Activated CD4-positive, alpha-beta T cell treated with anti-CD3 and anti-CD28 coated beads, Interleukin-2, amount 10 ng/mL, durations not matched to agents 7 days and 5 days (primary cell): ENCODE measurements around the gene F2RL3. TPM values are rescaled to one million over a fixed set of nuclear protein-coding genes. Genes with fewer than 3 reads are reported as not detected.

ENCODE experiments used
- CTCF ChIA-PET: fragments of 350-600 bp; sonication (Branson Sonifier 250); formaldehyde crosslinking; loops from one replicate; lab custom pipeline; 2021; ENCODE audit warnings: antibody characterized with exemption; lab: Charles Lee
- POLR2A ChIA-PET: fragments of 350-600 bp; sonication (Branson Sonifier 250); formaldehyde crosslinking; loops from one replicate; lab custom pipeline; 2021; ENCODE audit warnings: antibody characterized with exemption; lab: Charles Lee
- DNase-seq: peaks from one replicate; pipeline ENCODE4 v3.0.0-alpha.2; 2020
- H3K27ac Mint-ChIP-seq: one replicate; pipeline ENCODE4 v1.8.0; 2021; ENCODE audit warnings: mild to moderate bottlenecking, moderate library complexity, mixed read lengths
- H3K27me3 Mint-ChIP-seq: one replicate; pipeline ENCODE4 v1.8.0; 2021; ENCODE audit warnings: mixed read lengths
- H3K36me3 Mint-ChIP-seq: one replicate; pipeline ENCODE4 v1.8.0; 2021; ENCODE audit warnings: low read depth, mixed read lengths
- H3K4me1 Mint-ChIP-seq: one replicate; pipeline ENCODE4 v1.8.0; 2021; ENCODE audit warnings: mixed read lengths
- H3K4me3 Mint-ChIP-seq: one replicate; pipeline ENCODE4 v1.8.0; 2021; ENCODE audit warnings: mild to moderate bottlenecking, moderate library complexity, mixed read lengths
- H3K9me3 Mint-ChIP-seq: one replicate; pipeline ENCODE4 v1.8.0; 2021; ENCODE audit warnings: mixed read lengths
- total RNA-seq, 2 experiments: library from RNA; stranded (reverse); gene quantifications; one replicate each; pipeline ENCODE4 v1.2.3, GENCODE V29; 2021

F2RL3 gene
- total RNA-seq, 2 experiments from 2014 or later = 0.35 to 0.65 TPM

DNA sequence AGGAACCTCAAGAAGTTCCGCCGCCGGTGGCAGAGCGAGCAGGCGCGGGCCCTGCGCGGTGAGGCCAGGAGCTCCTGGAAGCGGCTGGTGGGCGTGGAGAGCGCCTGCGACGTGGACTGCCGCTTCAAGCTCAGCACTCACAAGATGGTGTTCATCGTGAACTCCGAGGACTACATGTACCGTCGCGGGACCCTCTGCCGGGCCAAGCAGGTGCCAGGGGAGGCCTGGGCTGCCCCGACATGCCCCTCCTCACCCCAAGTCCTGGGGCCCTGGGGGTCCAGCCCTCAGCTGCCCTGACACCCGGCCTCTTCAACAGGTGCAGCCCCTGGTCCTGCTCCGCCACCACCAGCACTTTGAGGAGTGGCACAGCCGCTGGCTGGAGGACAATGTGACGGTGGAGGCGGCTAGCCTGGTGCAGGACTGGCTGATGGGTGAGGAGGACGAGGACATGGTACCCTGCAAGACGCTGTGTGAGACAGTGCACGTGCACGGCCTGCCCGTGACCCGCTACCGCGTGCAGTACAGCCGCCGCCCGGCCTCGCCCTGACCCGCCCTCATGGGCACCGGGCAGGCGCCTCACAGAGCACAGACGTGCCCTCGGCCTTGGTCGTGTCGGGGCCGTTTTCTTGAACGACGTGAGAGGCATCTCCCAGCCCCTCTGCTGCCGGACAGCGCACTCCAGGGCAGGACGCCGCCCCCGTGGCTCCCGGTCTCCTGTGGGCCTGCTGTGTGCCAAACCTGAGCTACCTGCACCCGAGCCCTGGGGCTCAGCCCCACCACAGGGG, 10.4 kb upstream of the F2RL3 start:
- H3K9me3 Mint-ChIP-seq = peaks cover 31% of the 10 kb centered on the region
- ChIA-PET POLR2A (no interaction called here), CTCF (no interaction called here)
- H3K4me1 Mint-ChIP-seq = peaks cover 26% of the 10 kb centered on the region
- H3K36me3 Mint-ChIP-seq = peaks cover 48% of the 10 kb centered on the region
- DNase-seq = no peak
- no peaks in the 10 kb centered on the region for H3K27me3 Mint-ChIP-seq
- H3K27ac Mint-ChIP-seq = no peak overlapping the region
- no peak overlapping the region for H3K4me3 Mint-ChIP-seq

DNA sequence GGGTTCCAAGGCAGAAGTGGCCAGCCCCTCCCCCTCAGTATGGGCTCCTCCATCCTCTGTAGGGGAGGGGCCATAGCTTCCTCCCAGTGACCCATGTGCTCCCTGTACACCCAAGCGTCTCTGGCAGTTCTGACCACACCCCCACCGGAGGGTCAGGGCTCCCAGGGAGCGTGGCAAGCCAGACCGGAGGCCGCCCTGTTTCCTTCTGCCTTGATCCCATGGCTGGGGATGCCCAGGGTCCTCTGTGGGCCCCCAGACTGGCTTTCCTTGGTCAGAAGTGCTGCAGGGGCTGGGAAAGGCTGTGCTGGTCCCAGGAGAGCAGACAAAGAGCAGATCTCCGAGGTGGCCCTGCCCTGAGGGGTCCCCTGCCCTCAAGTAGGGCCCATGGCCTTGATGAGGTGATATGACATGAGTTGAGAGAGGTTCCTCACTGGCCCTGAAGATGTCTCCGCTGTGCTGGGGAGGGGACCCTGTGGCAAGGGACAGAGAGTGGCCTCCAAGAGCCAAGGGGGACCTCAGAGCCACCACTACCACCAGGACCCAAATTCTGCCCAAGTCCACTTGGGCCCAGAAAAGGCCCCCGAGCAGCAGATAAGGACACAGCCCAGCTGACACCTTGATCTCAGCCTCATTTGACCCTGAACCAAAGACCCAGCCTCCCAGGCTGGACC, 7.8 kb upstream of the F2RL3 start:
- Mint-ChIP-seq H3K4me1 (peaks cover 17% of the 10 kb centered on the region), H3K27me3 (no peaks in the 10 kb centered on the region), H3K4me3 (no peak overlapping the region), H3K27ac (no peak overlapping the region), H3K36me3 (peaks cover 32% of the 10 kb centered on the region), H3K9me3 (peaks cover 24% of the 10 kb centered on the region)
- POLR2A ChIA-PET = no interaction called here
- DNase-seq = no peak
- CTCF ChIA-PET = interaction anchor here (0.9 kb wide), 1 partner anchor 15 kb away, joined by 3 read pairs; no protein-coding TSS in a partner anchor

DNA sequence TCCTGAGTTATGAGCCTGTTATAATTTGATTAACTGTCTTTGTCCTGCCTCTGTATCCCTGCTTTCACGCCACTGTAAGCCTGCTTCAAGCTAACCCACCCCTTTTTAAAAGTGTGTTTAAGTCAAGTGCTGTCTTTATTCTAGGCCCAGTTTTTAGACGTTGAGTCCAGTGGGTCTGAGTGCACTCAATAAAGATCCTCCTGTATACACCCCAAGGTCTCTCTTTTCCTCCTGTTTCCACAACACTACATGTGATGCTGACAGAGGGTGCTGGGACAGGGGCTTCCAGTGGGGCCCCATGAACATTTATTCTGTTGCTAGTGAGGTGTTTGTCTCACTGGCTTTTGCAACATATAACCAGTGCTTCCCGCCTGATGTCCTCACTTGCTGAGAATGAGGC, 6.7 kb upstream of the F2RL3 start:
- no peak for DNase-seq
- POLR2A ChIA-PET = no interaction called here
- Mint-ChIP-seq H3K36me3 (peaks cover 30% of the 10 kb centered on the region), H3K27ac (no peak overlapping the region), H3K4me3 (no peak overlapping the region), H3K27me3 (no peaks in the 10 kb centered on the region), H3K4me1 (peaks cover 10% of the 10 kb centered on the region), H3K9me3 (peaks cover 24% of the 10 kb centered on the region)
- CTCF ChIA-PET = no interaction called here

DNA sequence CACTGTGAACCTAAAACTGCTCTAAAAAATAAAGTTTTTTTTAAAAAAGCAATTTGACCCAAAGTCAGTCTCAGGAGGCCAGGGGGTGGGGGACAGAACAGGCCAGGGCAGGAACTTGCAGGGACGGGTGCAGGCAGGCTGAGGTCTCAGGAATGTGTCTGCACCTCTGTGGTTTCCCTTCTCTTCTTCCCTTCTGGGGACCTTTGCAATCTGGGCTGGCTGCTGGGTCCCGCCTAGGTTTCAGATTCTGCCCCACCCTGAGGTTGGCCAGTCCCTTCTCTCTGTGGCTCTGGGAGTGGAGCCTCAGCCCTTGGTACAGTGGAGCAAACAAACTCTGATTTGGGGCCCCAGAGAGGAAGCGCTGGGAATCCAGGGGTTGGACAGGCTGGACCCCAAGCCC, 5.3 kb upstream of the F2RL3 start:
- Mint-ChIP-seq H3K4me3 (no peak overlapping the region), H3K36me3 (peaks cover 27% of the 10 kb centered on the region), H3K27me3 (no peaks in the 10 kb centered on the region), H3K9me3 (peaks cover 24% of the 10 kb centered on the region), H3K4me1 (peaks cover 18% of the 10 kb centered on the region), H3K27ac (no peak overlapping the region)
- POLR2A ChIA-PET = no interaction called here
- CTCF ChIA-PET = no interaction called here
- DNase-seq = no peak

DNA sequence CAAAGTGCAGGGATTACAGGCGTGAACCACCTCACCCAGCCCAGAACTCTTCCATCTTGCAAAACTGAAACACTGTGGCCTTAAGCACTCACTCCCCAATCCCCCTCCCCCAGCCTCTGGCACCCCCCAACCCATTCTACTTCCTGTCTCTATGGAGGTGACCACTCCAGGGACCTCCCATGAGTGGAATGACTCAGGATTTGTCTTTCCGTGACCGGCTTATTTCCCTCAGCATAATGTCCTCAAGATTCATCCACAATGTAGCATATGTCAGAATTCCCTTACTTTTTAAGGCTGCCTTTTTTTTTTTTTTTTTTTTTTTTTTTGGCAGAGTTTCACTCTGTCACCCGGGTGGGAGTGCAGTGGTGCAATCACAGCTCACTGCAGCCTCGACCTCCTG, 3.6 kb upstream of the F2RL3 start:
- CTCF ChIA-PET = no interaction called here
- Mint-ChIP-seq H3K4me3 (no peak overlapping the region), H3K9me3 (peaks cover 24% of the 10 kb centered on the region)

DNA sequence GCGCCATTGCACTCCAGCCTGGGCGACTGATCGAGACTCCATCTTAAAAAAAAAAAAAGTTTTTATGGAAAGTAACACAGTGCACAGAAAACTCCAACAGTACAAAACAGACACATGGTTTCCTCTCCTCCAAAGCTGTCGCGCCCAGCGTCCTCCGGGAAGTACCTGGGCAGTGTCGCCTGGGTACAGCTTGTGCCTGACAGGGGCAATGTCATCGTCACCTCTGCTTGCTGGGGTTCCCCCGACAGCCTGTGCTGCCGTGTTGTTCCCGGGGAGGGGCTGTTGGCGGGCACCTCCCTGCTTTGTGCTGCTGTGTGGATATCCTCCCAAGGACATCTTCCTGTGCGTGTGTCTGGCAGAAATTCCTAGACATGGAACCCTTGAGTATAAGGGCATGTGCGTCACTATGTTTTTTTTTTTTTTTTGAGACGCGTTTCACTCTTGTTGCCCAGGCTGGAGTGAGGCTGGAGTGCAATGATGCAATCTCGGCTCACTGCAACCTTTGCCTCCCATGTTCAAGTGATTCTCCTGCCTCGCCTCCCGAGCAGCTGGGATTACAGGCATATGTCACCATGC, 2.4 kb upstream of the F2RL3 start:
- H3K4me1 Mint-ChIP-seq = peaks cover 27% of the 10 kb centered on the region
- H3K27ac Mint-ChIP-seq = no peak overlapping the region
- peaks cover 13% of the 10 kb centered on the region for H3K9me3 Mint-ChIP-seq
- peaks cover 12% of the 10 kb centered on the region for H3K36me3 Mint-ChIP-seq
- CTCF ChIA-PET = interaction anchor here (0.6 kb wide), 1 partner anchor 672 kb away, joined by 3 read pairs; no protein-coding TSS in a partner anchor
- POLR2A ChIA-PET = no interaction called here
- no peak for DNase-seq
- no peak overlapping the region for H3K4me3 Mint-ChIP-seq
- no peaks in the 10 kb centered on the region for H3K27me3 Mint-ChIP-seq

More for the DNA sequence above, 3.6 kb upstream of the F2RL3 start:
- H3K4me1 Mint-ChIP-seq = peaks cover 27% of the 10 kb centered on the region
- DNase-seq = no peak
- H3K36me3 Mint-ChIP-seq = peaks cover 19% of the 10 kb centered on the region
- POLR2A ChIA-PET = no interaction called here
- no peak overlapping the region for H3K27ac Mint-ChIP-seq
- no peaks in the 10 kb centered on the region for H3K27me3 Mint-ChIP-seq

DNA sequence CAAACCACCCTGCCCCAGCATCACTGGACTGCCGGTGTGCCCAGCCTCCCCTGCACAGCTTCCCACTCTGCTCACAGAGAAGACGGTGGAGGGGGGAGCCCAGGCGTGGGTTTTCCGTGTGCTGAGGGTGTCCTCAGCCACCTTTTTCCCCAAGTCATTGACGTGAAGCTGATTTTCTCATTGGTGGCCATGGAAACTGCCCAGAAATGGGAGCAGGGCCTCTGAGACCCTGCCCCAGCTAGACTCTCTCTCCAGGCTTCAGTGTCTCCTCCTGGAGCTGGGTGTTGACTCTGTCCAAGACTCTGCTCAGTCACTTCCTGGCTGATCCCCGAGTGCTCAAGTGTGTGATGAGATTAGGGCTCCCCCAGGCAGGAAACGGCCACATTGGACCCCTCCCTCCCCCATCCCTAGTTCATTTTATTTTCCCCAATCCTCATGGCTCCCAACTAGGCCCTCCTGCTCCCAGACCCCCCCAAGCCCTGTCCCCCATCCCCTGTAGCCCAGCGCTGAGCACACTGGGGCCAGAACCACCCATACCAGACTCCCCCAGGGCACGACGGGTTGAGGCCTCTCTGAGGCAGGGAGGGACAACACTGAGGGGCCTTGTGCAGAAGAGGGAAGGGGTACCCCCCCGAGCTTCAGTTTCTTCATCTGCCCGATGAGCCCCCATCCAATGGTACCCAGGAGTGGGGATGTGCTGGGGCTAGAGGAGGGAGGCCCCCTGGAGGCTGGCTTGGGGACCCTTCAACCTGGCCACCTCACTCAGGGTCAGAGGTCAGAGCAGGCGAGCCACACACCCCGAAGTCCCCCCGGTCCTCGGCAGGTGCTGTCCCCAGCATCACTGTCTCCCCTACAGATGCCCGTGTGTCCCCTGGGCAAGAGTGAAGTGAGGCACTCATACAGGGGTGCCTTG, 1.2 kb upstream of the F2RL3 start:
- ChIA-PET POLR2A (no interaction called here), CTCF (interaction anchor here (0.6 kb wide), 1 partner anchor 1014 kb away, joined by 3 read pairs; no protein-coding TSS in a partner anchor)
- Mint-ChIP-seq H3K9me3 (peaks cover 4% of the 10 kb centered on the region), H3K27me3 (peaks cover 3% of the 10 kb centered on the region), H3K4me1 (peaks cover 33% of the 10 kb centered on the region), H3K27ac (peak overlapping the region; percentile 41), H3K36me3 (peaks cover 4% of the 10 kb centered on the region), H3K4me3 (no peak overlapping the region)
- no peak for DNase-seq

DNA sequence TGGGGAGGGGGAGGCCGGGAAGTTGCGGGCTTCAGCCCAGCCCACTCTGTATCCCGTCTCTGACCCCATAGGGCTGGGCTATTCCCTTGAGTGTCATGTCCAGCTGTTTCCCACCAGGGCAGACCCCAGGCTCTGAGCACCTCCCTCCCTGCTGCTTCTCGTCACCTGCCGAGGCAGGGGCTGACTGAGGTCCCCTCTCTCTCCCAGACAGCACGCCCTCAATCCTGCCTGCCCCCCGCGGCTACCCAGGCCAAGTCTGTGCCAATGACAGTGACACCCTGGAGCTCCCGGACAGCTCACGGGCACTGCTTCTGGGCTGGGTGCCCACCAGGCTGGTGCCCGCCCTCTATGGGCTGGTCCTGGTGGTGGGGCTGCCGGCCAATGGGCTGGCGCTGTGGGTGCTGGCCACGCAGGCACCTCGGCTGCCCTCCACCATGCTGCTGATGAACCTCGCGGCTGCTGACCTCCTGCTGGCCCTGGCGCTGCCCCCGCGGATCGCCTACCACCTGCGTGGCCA, 625 bp downstream of the F2RL3 start:
- H3K9me3 Mint-ChIP-seq = no peaks in the 10 kb centered on the region
- peak overlapping the region; percentile 76 for H3K27ac Mint-ChIP-seq
- ChIA-PET CTCF (no interaction called here), POLR2A (no interaction called here)
- peaks cover 42% of the 10 kb centered on the region for H3K4me1 Mint-ChIP-seq
- H3K36me3 Mint-ChIP-seq = no peaks in the 10 kb centered on the region
- no peak for DNase-seq
- H3K4me3 Mint-ChIP-seq = no peak overlapping the region
- H3K27me3 Mint-ChIP-seq = peaks cover 17% of the 10 kb centered on the region

DNA sequence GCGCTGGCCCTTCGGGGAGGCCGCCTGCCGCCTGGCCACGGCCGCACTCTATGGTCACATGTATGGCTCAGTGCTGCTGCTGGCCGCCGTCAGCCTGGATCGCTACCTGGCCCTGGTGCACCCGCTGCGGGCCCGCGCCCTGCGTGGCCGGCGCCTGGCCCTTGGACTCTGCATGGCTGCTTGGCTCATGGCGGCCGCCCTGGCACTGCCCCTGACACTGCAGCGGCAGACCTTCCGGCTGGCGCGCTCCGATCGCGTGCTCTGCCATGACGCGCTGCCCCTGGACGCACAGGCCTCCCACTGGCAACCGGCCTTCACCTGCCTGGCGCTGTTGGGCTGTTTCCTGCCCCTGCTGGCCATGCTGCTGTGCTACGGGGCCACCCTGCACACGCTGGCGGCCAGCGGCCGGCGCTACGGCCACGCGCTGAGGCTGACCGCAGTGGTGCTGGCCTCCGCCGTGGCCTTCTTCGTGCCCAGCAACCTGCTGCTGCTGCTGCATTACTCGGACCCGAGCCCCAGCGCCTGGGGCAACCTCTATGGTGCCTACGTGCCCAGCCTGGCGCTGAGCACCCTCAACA, 1.2 kb downstream of the F2RL3 start:
- no peak for DNase-seq
- POLR2A ChIA-PET = no interaction called here
- Mint-ChIP-seq H3K36me3 (no peaks in the 10 kb centered on the region), H3K9me3 (no peaks in the 10 kb centered on the region), H3K27me3 (peaks cover 22% of the 10 kb centered on the region), H3K4me1 (peaks cover 42% of the 10 kb centered on the region), H3K27ac (no peak overlapping the region), H3K4me3 (no peak overlapping the region)
- CTCF ChIA-PET = no interaction called here

DNA sequence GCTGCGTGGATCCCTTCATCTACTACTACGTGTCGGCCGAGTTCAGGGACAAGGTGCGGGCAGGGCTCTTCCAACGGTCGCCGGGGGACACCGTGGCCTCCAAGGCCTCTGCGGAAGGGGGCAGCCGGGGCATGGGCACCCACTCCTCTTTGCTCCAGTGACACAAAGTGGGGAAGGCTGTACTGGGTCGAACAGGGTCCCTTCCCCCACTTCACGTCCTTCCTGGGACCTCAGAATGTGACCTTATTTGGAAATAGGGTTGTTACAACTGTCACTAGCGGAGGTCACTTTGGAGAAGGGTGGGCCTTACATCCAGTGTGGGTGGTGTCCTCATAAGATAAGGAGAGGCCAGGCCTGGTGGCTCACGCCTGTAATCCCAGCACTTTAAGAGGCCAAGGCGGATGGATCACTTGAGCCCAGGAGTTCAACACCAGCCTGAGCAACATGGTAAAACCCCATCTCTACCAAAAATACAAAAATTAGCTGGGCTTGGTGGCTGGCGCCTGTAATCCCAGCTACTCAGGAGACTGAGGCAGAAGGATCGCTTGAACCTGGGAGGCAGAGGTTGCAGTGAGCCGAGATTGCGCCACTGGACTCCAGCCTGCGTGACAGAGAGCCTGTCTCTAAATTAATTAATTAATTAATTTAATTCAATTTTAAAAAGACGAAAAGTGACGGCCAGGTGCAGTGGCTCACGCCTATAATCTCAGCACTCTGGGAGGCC, 1.8 kb downstream of the F2RL3 start:
- no peak for DNase-seq
- Mint-ChIP-seq H3K9me3 (no peaks in the 10 kb centered on the region), H3K4me1 (peaks cover 46% of the 10 kb centered on the region), H3K36me3 (peaks cover 4% of the 10 kb centered on the region), H3K27me3 (peaks cover 29% of the 10 kb centered on the region), H3K27ac (peak overlapping the region; percentile 5), H3K4me3 (no peak overlapping the region)
- ChIA-PET POLR2A (no interaction called here), CTCF (no interaction called here)

DNA sequence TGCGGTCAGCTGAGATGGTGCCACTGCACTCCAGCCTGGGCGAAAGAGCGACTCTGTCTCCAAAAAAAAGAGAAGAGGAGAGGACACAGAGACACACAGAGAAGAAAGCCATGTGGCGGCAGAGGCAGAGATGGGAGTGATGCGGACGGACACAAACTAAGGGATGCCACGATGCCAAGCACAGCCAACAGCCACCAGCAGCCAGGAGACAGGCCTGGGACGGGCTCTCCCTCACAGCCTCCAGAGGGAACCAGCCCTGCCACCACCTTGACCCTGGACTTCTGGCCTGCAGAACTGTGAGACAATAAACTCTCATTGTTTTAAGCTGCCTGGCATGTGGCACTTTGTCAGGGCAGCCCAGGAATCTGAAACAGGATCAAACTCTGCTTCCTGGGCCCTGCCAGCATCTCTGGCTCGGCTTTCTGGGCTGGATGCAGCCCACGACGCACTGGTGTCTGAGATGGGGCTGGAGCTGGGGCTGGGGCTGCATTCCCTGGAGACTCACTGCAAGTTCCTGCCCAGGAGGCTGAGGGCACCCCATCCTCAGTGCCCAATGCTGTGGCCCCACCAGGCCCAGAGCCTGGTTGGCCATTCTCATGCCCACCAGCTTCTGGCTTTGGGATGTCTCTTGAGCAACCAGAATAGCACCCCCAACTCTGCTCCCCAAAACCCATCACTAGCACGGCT, 3.0 kb downstream of the F2RL3 start:
- Mint-ChIP-seq H3K9me3 (no peaks in the 10 kb centered on the region), H3K36me3 (peaks cover 4% of the 10 kb centered on the region), H3K4me1 (peaks cover 48% of the 10 kb centered on the region), H3K27me3 (peaks cover 33% of the 10 kb centered on the region), H3K4me3 (no peak overlapping the region), H3K27ac (no peak overlapping the region)
- no peak for DNase-seq
- ChIA-PET POLR2A (no interaction called here), CTCF (interaction anchor here (0.5 kb wide), 1 partner anchor 192 kb away, joined by 3 read pairs; no protein-coding TSS in a partner anchor)
